CD14-positive monocyte (primary cell): ENCODE measurements around the gene RPL18A. TPM values are rescaled to one million over a fixed set of nuclear protein-coding genes. Genes with fewer than 3 reads are reported as not detected.

ENCODE experiments used
- DNase-seq, 3 donors: peaks; one replicate each; pipeline ENCODE4 v3.0.0-alpha.2; 2011 to 2022
- H2AFZ ChIP-seq: 2 replicates; pipeline ENCODE4 v1.6.0; 2012; ENCODE audit warnings: mild to moderate bottlenecking, low read depth, low read length, inconsistent platforms; ENCODE audit not compliant: insufficient read depth, poor library complexity, severe bottlenecking
- H3K27ac ChIP-seq, 2 donors: 1 replicate in 1 of 2; 2 replicates in 1 of 2; pipeline ENCODE4 v1.5.1; 2012 to 2013; ENCODE audit warnings: low read length in 2 of 2, control low read depth in 1 of 2, inconsistent platforms in 1 of 2, low read depth in 1 of 2, mild to moderate bottlenecking in 1 of 2
- H3K27me3 ChIP-seq, 2 donors: one replicate each; pipeline versions ENCODE4 v1.6.0 to v1.6.1; 2011 to 2013; ENCODE audit warnings: low read length in 2 of 2; ENCODE audit not compliant: control insufficient read depth in 2 of 2, insufficient read depth in 2 of 2
- H3K36me3 ChIP-seq, 2 donors: replicated peaks in 1 of 2; 1 replicate in 1 of 2; 2 replicates in 1 of 2; pipeline versions ENCODE4 v1.5.1 to v1.6.1; 2012 to 2013; ENCODE audit warnings: low read length in 2 of 2, control low read depth in 1 of 2, inconsistent platforms in 1 of 2, mild to moderate bottlenecking in 1 of 2; ENCODE audit not compliant: insufficient read depth in 2 of 2, control insufficient read depth in 1 of 2
- H3K4me1 ChIP-seq, 2 donors: 1 replicate in 1 of 2; 2 replicates in 1 of 2; pipeline versions ENCODE4 v1.5.1 to v1.6.1; 2012 to 2013; ENCODE audit warnings: low read length in 2 of 2, control low read depth in 1 of 2, inconsistent platforms in 1 of 2, mild to moderate bottlenecking in 1 of 2, moderate library complexity in 1 of 2; ENCODE audit not compliant: insufficient read depth in 2 of 2, control insufficient read depth in 1 of 2
- H3K4me2 ChIP-seq: replicated peaks from 2 replicates; pipeline ENCODE3; 2012; ENCODE audit warnings: low read length, moderate library complexity, mild to moderate bottlenecking; ENCODE audit not compliant: poor library complexity, severe bottlenecking; ENCODE audit errors: extremely low read depth
- H3K4me3 ChIP-seq, 3 experiments: fragments of 200-600 bp in 1 of 3; sonication (generic) in 1 of 3; replicated peaks in 1 of 3; 1 replicate in 2 of 3; 2 replicates in 1 of 3; pipeline ENCODE4 v1.5.1; 2011 to 2013; ENCODE audit warnings: low read length in 3 of 3, mild to moderate bottlenecking in 3 of 3, control low read depth in 2 of 3, low read depth in 2 of 3, inconsistent platforms in 1 of 3, moderate library complexity in 1 of 3
- H3K79me2 ChIP-seq: 2 replicates; pipeline ENCODE4 v1.6.0; 2012; ENCODE audit warnings: mild to moderate bottlenecking, control low read depth, inconsistent platforms, low read length, moderate library complexity; ENCODE audit not compliant: insufficient read depth
- H3K9ac ChIP-seq: 2 replicates; pipeline ENCODE4 v1.6.0; 2017; ENCODE audit warnings: low read length, mild to moderate bottlenecking; ENCODE audit not compliant: insufficient read depth, poor library complexity, severe bottlenecking
- H3K9me3 ChIP-seq, 2 donors: replicated peaks in 1 of 2; 1 replicate in 1 of 2; 2 replicates in 1 of 2; pipeline versions ENCODE4 v1.5.1 to v1.6.1; 2012 to 2013; ENCODE audit warnings: low read length in 2 of 2, control low read depth in 1 of 2; ENCODE audit not compliant: control insufficient read depth in 1 of 2, insufficient read depth in 1 of 2
- H4K20me1 ChIP-seq: 2 replicates; pipeline ENCODE4 v1.6.0; 2012; ENCODE audit warnings: mild to moderate bottlenecking, low read length, control low read depth, moderate library complexity; ENCODE audit not compliant: insufficient read depth
- H3K27ac Mint-ChIP-seq, 7 donors: one replicate each; pipeline ENCODE4 v1.8.0; 2020; ENCODE audit warnings: mild to moderate bottlenecking in 7 of 7, mixed read lengths in 7 of 7, moderate library complexity in 6 of 7, inconsistent platforms in 2 of 7
- H3K27me3 Mint-ChIP-seq, 3 donors: one replicate each; pipeline ENCODE4 v1.8.0; 2021 to 2022; ENCODE audit warnings: low read depth in 3 of 3, mild to moderate bottlenecking in 3 of 3, mixed read lengths in 3 of 3, moderate library complexity in 3 of 3, inconsistent platforms in 1 of 3
- H3K36me3 Mint-ChIP-seq, 2 donors: one replicate each; pipeline ENCODE4 v1.8.0; 2020; ENCODE audit warnings: mixed read lengths in 2 of 2, inconsistent platforms in 1 of 2, mild to moderate bottlenecking in 1 of 2
- H3K4me1 Mint-ChIP-seq: one replicate; pipeline ENCODE4 v1.8.0; 2020; ENCODE audit warnings: mild to moderate bottlenecking, mixed read lengths
- H3K4me3 Mint-ChIP-seq, 2 donors: one replicate each; pipeline ENCODE4 v1.8.0; 2020; ENCODE audit warnings: mild to moderate bottlenecking in 2 of 2, mixed read lengths in 2 of 2, moderate library complexity in 1 of 2
- H3K9me3 Mint-ChIP-seq, 7 donors: one replicate each; pipeline ENCODE4 v1.8.0; 2020 to 2022; ENCODE audit warnings: mixed read lengths in 7 of 7, mild to moderate bottlenecking in 6 of 7, moderate library complexity in 6 of 7, inconsistent platforms in 2 of 7
- WGBS: methylation state at CpG from one replicate; pipeline ENCODE4 v1.1.5; 2013; ENCODE audit warnings: missing lambda C conversion rate; ENCODE audit not compliant: insufficient coverage; 5-methylcytosine and 5-hydroxymethylcytosine counted together
- intact Hi-C, 2 donors: fragments of 100-400 bp; cut with micrococcal nuclease; formaldehyde crosslinking; loops; one replicate each; pipeline versions ENCODE4 v1.15.0 to v1.15.1; 2023
- polyA plus RNA-seq, 3 donors: library from polyadenylated mRNA; depleted of rRNA in 1 of 3; unstranded in 2 of 3; stranded (reverse) in 1 of 3; fragments of 300-500 nt in 2 of 3; fragments of >200 nt in 1 of 3; fragmentation: Illumina TruSeq in 2 of 3; gene quantifications; 1 replicate in 2 of 3; 2 replicates in 1 of 3; pipeline ENCODE4 v1.2.3, GENCODE V29; 2012 to 2021
- TF ChIP-seq, protein P1 (sequence below): fragments of 200-600 bp; IDR thresholded peaks from one replicate; pipeline ENCODE4 v1.8.0; 2022; ENCODE audit warnings: antibody characterized with exemption, mild to moderate bottlenecking

RPL18A gene
- polyA plus RNA-seq, 3 donors, result 1,189 to 1,285 (median 1,268) TPM

DNA sequence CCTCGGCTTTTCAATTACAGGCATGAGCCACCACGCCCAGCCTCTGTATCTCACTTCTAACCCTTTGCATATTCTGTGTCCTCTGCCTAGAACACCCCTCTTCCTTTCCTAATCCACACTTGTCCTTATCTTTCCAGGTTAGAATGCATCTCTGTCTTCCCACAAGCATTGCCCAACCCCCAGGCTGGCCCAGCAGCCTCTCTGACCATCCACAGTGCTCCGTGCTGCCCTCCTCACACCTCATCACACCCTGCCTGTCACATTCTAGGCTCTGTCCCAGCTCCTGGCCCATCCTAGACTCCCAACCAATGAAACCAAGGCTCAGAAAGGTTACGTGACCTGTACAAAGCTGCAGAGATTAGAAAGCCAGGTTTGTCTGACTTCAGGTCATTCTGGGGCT lies 23.2 kb upstream of the RPL18A start:
- Histone ChIP-seq H3K27ac (no peak overlapping the region), H3K4me3 (no peak overlapping the region), H3K9me3 (no peaks in the 10 kb centered on the region), H3K79me2 (no peaks in the 10 kb centered on the region), H3K9ac (no peak overlapping the region), H3K36me3 (peaks cover 61 to 89% of the 10 kb centered on the region in 2 donors), H3K27me3 (no peaks in the 10 kb centered on the region), H3K4me2 (no peak overlapping the region), H3K4me1 (no peaks in the 10 kb centered on the region), H2AFZ (no peak overlapping the region), H4K20me1 (no peaks in the 10 kb centered on the region)
- no peak for DNase-seq
- Mint-ChIP-seq H3K4me3 (no peak overlapping the region), H3K27ac (no peak overlapping the region), H3K9me3 (peaks cover 0 to 2% (median 0%) of the 10 kb centered on the region in 7 donors), H3K4me1 (no peaks in the 10 kb centered on the region), H3K36me3 (peaks cover 81 to 98% of the 10 kb centered on the region in 2 donors), H3K27me3 (peaks cover 0 to 4% (median 0%) of the 10 kb centered on the region in 3 donors)
- TF ChIP-seq, protein P1, sequence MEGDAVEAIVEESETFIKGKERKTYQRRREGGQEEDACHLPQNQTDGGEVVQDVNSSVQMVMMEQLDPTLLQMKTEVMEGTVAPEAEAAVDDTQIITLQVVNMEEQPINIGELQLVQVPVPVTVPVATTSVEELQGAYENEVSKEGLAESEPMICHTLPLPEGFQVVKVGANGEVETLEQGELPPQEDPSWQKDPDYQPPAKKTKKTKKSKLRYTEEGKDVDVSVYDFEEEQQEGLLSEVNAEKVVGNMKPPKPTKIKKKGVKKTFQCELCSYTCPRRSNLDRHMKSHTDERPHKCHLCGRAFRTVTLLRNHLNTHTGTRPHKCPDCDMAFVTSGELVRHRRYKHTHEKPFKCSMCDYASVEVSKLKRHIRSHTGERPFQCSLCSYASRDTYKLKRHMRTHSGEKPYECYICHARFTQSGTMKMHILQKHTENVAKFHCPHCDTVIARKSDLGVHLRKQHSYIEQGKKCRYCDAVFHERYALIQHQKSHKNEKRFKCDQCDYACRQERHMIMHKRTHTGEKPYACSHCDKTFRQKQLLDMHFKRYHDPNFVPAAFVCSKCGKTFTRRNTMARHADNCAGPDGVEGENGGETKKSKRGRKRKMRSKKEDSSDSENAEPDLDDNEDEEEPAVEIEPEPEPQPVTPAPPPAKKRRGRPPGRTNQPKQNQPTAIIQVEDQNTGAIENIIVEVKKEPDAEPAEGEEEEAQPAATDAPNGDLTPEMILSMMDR, result no peak
- intact Hi-C loops, result loop anchor here in 1 of 2 donors (5.0 kb wide), 1 partner anchor 34 kb away; no protein-coding TSS in a partner anchor
- 100% methylated on average over 3 of the region's 4 CpGs for WGBS

DNA sequence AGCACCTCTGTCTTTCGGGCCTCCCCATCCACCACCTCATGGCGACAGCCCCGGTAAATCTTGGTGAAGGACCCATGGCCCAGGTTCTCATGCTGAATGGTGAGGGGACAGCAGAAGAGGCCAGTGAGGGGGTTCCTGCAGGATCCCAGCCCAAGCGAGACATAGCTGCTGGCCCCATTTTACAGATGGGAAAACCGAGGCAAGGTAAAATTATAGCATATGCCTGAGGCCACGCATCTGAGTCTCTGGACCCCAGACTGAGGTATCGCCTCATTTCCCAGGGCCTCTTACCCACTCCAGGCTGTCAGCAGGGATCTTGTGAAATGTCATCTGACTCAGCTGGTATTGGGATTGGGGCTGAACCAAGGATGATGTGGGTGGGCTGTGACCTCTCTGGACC lies 21.7 kb upstream of the RPL18A start:
- H3K4me3 ChIP-seq, result no peak overlapping the region
- H3K27ac ChIP-seq, result no peak overlapping the region
- no peaks in the 10 kb centered on the region for H3K9me3 Mint-ChIP-seq
- no peak overlapping the region for H3K4me2 ChIP-seq
- no peak overlapping the region for H2AFZ ChIP-seq
- H3K4me1 Mint-ChIP-seq, result peaks cover under 1% of the 10 kb centered on the region
- H3K4me1 ChIP-seq, result peaks cover under 1 to 3% of the 10 kb centered on the region in 2 donors
- no peaks in the 10 kb centered on the region for H3K9me3 ChIP-seq
- no peak overlapping the region for H3K9ac ChIP-seq
- H3K4me3 Mint-ChIP-seq, result no peak overlapping the region
- H3K36me3 ChIP-seq, result peaks cover 59 to 86% of the 10 kb centered on the region in 2 donors
- TF ChIP-seq, protein P1, result no peak
- no peak overlapping the region for H3K27ac Mint-ChIP-seq
- intact Hi-C loops, result loop anchor here in 1 of 2 donors (5.0 kb wide), 1 partner anchor 36 kb away; no protein-coding TSS in a partner anchor
- no peaks in the 10 kb centered on the region for H3K79me2 ChIP-seq
- no peaks in the 10 kb centered on the region for H3K27me3 ChIP-seq
- peaks cover 71 to 94% of the 10 kb centered on the region in 2 donors for H3K36me3 Mint-ChIP-seq
- H3K27me3 Mint-ChIP-seq, result peaks cover 0 to 4% (median 0%) of the 10 kb centered on the region in 3 donors
- WGBS, result 100% methylated on average over 3 of the region's 7 CpGs
- no peak for DNase-seq
- peaks cover 7% of the 10 kb centered on the region for H4K20me1 ChIP-seq
